Measurements from ENCODE around the gene PYGM. TPM values are rescaled to one million over a fixed set of nuclear protein-coding genes. Genes with fewer than 3 reads are reported as not detected.

Gene PYGM
- total RNA-seq, 1 donor from 2014 or later = 291 TPM

Other genes with a start within 250 kb of the PYGM start
- not detected for gene SLC22A11, start 204.0 kb downstream of the PYGM start, total RNA-seq
- not detected for gene SLC22A12, start 168.8 kb downstream of the PYGM start, total RNA-seq
- 9.4 TPM for gene NRXN2, start 36.8 kb downstream of the PYGM start, total RNA-seq
- gene RASGRP2, start 15.8 kb downstream of the PYGM start, total RNA-seq = 12.0 TPM
- 102 TPM for gene SF1, start 18.6 kb upstream of the PYGM start, total RNA-seq
- 2.6 TPM for gene MAP4K2, start 43.2 kb upstream of the PYGM start, total RNA-seq
- 7.3 TPM for gene MEN1, start 50.6 kb upstream of the PYGM start, total RNA-seq
- gene CDC42BPG, start 84.7 kb upstream of the PYGM start, total RNA-seq = under 0.01 TPM
- 28.2 TPM for gene EHD1, start 118.6 kb upstream of the PYGM start, total RNA-seq
- 3.1 TPM for gene ATG2A, start 157.2 kb upstream of the PYGM start, total RNA-seq
- gene PPP2R5B, start 164.7 kb upstream of the PYGM start, total RNA-seq = 6.3 TPM
- gene GPHA2, start 175.9 kb upstream of the PYGM start, total RNA-seq = not detected
- not detected for gene MAJIN, start 212.1 kb upstream of the PYGM start, total RNA-seq
- gene BATF2, start 237.0 kb upstream of the PYGM start, total RNA-seq = 0.52 TPM

Data from skeletal muscle tissue (tissue), 1 donor.